Gastroesophageal sphincter (tissue), 4 donors: Measurements from ENCODE around the gene HIP1. TPM values are rescaled to one million over a fixed set of nuclear protein-coding genes. Genes with fewer than 3 reads are reported as not detected.
"Not testable (repeated sequence)": the region's sequence is repeated elsewhere in the genome, so short reads cannot be mapped to it uniquely, and the experiment has no call there.

ENCODE experiments used
- ATAC-seq: fragments of 150-250 bp; one replicate; pipeline ENCODE4 v1.9.1; 2016; ENCODE audit warnings: mild to moderate bottlenecking, moderate library complexity
- H3K27ac ChIP-seq, 4 donors: fragments of 200-600 bp; sonication (generic) in 3 of 4; 1 replicate in 3 of 4; 2 replicates in 1 of 4; pipeline ENCODE4 v1.5.1; 2016 to 2019
- H3K27me3 ChIP-seq: fragments of 200-600 bp; sonication (generic); one replicate; pipeline ENCODE4 v1.5.1; 2019
- H3K36me3 ChIP-seq, 2 donors: fragments of 200-600 bp; sonication (generic); one replicate each; pipeline ENCODE4 v1.5.1; 2019; ENCODE audit warnings: control low read depth in 1 of 2
- H3K4me1 ChIP-seq, 3 donors: fragments of 200-600 bp; sonication (generic); 1 replicate in 2 of 3; 2 replicates in 1 of 3; pipeline ENCODE4 v1.5.1; 2016 to 2019; ENCODE audit warnings: control low read depth in 2 of 3
- H3K4me3 ChIP-seq, 2 donors: fragments of 200-600 bp; sonication (generic); one replicate each; pipeline ENCODE4 v1.5.1; 2019; ENCODE audit warnings: mild to moderate bottlenecking in 1 of 2, moderate library complexity in 1 of 2
- H3K9me3 ChIP-seq, 3 donors: fragments of 200-600 bp; sonication (generic); one replicate each; pipeline ENCODE4 v1.5.1; 2017 to 2019; ENCODE audit warnings: control low read depth in 2 of 3
- CTCF ChIP-seq, 4 experiments: fragments of 200-600 bp in 2 of 4; fragments of 450-650 bp in 2 of 4; sonication (generic) in 1 of 4; IDR thresholded peaks; one replicate each; pipeline ENCODE4 v1.5.1; 2017 to 2019; ENCODE audit warnings: antibody characterized with exemption in 4 of 4, mild to moderate bottlenecking in 2 of 4, moderate library complexity in 2 of 4
- EP300 ChIP-seq: sonication (generic); formaldehyde crosslinking; IDR thresholded peaks from one replicate; pipeline ENCODE4 v1.6.1; 2017; ENCODE audit warnings: antibody characterized with exemption, mild to moderate bottlenecking
- POLR2A ChIP-seq, 2 donors: fragments of 450-650 bp; IDR thresholded peaks; one replicate each; pipeline ENCODE4 v1.6.1; 2017; ENCODE audit warnings: antibody characterized with exemption in 2 of 2, mild to moderate bottlenecking in 2 of 2, moderate library complexity in 1 of 2
- POLR2AphosphoS5 ChIP-seq: sonication (generic); formaldehyde crosslinking; IDR thresholded peaks from one replicate; pipeline ENCODE4 v1.6.1; 2017; ENCODE audit warnings: antibody characterized with exemption
- WGBS, 2 donors: methylation state at CpG; one replicate each; pipeline ENCODE4 v1.1.5; 2018; ENCODE audit warnings: low coverage in 1 of 2; 5-methylcytosine and 5-hydroxymethylcytosine counted together
- total RNA-seq, 4 donors: library from RNA; depleted of rRNA; stranded (reverse); fragments of >200 nt; gene quantifications; one replicate each; pipeline ENCODE4 v1.1.0, GENCODE V29; 2016

Gene HIP1
- total RNA-seq, 4 donors from 2014 or later, result 12.3 to 32.6 (median 22.6) TPM

- Histone ChIP-seq H3K27ac (no peak overlapping the region), H3K27me3 (no peaks in the 10 kb centered on the region), H3K4me1 (peaks cover 0 to 12% (median 0%) of the 10 kb centered on the region in 3 donors), H3K9me3 (no peaks in the 10 kb centered on the region), H3K4me3 (no peak overlapping the region), H3K36me3 (no peaks in the 10 kb centered on the region)
- ATAC-seq, result no peak
- TF ChIP-seq POLR2A (IDR thresholded peaks at IDR 0.05) (no peak), POLR2AphosphoS5 (no peak), CTCF (IDR thresholded peaks at IDR 0.05) (no peak), EP300 (no peak)
- WGBS, 2 donors, result 75% methylated on average over 2 of the region's 2 CpGs; no CpG with 5 or more reads in 1 of the 2 donors
Measured at GRCh38 chr7:75721426-75721825, 17.3 kb downstream of the HIP1 start.

- no peak for ATAC-seq
- Histone ChIP-seq H3K27ac (no peak overlapping the region), H3K4me3 (no peak overlapping the region), H3K4me1 (peaks cover 0 to 12% (median 0%) of the 10 kb centered on the region in 3 donors), H3K36me3 (no peaks in the 10 kb centered on the region), H3K9me3 (no peaks in the 10 kb centered on the region), H3K27me3 (no peaks in the 10 kb centered on the region)
- 91 to 94% methylated on average over 4 of the region's 5 CpGs for WGBS, 2 donors
- TF ChIP-seq EP300 (no peak), POLR2A (IDR thresholded peaks at IDR 0.05) (no peak), POLR2AphosphoS5 (no peak), CTCF (IDR thresholded peaks at IDR 0.05) (no peak)
Measured at GRCh38 chr7:75719626-75720025, 19.1 kb downstream of the HIP1 start.

- H3K36me3 ChIP-seq, result no peaks in the 10 kb centered on the region
- no peak for TF ChIP-seq POLR2AphosphoS5
- no peak overlapping the region for H3K4me3 ChIP-seq
- H3K27ac ChIP-seq, result no peak overlapping the region
- no peak for ATAC-seq
- H3K4me1 ChIP-seq, result peaks cover 0 to 15% (median 0%) of the 10 kb centered on the region in 3 donors
- H3K27me3 ChIP-seq, result no peaks in the 10 kb centered on the region
- no peaks in the 10 kb centered on the region for H3K9me3 ChIP-seq
- 77 to 94% methylated on average over 7 to 9 of the region's 10 CpGs for WGBS, 2 donors
Measured at GRCh38 chr7:75718390-75719031, 20.2 kb downstream of the HIP1 start.

GRCh38 chr7:75717746-75718145, 21.0 kb downstream of the HIP1 start:
- not testable (repeated sequence) for H3K36me3 ChIP-seq, H3K4me3 ChIP-seq, H3K27ac ChIP-seq, ATAC-seq, H3K9me3 ChIP-seq, H3K27me3 ChIP-seq
- WGBS, 2 donors, result 80 to 90% methylated on average over 1 to 3 of the region's 3 CpGs
- peaks cover 2 to 16% (median 3%) of the 10 kb centered on the region in 3 donors for H3K4me1 ChIP-seq

- WGBS, 2 donors, result 30 to 97% methylated on average over 2 to 6 of the region's 9 CpGs
- TF ChIP-seq POLR2AphosphoS5, result no peak
- no peak for TF ChIP-seq CTCF (IDR thresholded peaks at IDR 0.05)
- no peak for TF ChIP-seq POLR2A (IDR thresholded peaks at IDR 0.05)
- TF ChIP-seq EP300, result no peak
- Histone ChIP-seq H3K27ac (no peak overlapping the region), H3K27me3 (no peaks in the 10 kb centered on the region), H3K9me3 (no peaks in the 10 kb centered on the region), H3K36me3 (no peaks in the 10 kb centered on the region), H3K4me3 (no peak overlapping the region), H3K4me1 (peaks cover 4 to 17% (median 8%) of the 10 kb centered on the region in 3 donors)
- ATAC-seq, result no peak
Measured at GRCh38 chr7:75716992-75717626, 21.6 kb downstream of the HIP1 start.

GRCh38 chr7:75715864-75716263, 22.9 kb downstream of the HIP1 start:
- WGBS, 2 donors, result 79 to 85% methylated on average over 7 of the region's 7 CpGs
- ATAC-seq, result no peak
- TF ChIP-seq CTCF (IDR thresholded peaks at IDR 0.05), result no peak
- no peak for TF ChIP-seq POLR2AphosphoS5
- no peak for TF ChIP-seq POLR2A (IDR thresholded peaks at IDR 0.05)
- TF ChIP-seq EP300, result no peak

More at GRCh38 chr7:75715864-75716263, 22.9 kb downstream of the HIP1 start:
- no peak overlapping the region for H3K27ac ChIP-seq
- H3K36me3 ChIP-seq, result no peaks in the 10 kb centered on the region
- no peak overlapping the region for H3K4me3 ChIP-seq
- H3K9me3 ChIP-seq, result no peaks in the 10 kb centered on the region
- peaks cover 10 to 29% (median 19%) of the 10 kb centered on the region in 3 donors for H3K4me1 ChIP-seq
- H3K27me3 ChIP-seq, result no peaks in the 10 kb centered on the region
